GM18519 (cell line): Measurements from ENCODE around the gene DISP2.

Source experiments
- ATAC-seq: cut with Tn5 transposase; IDR thresholded peaks from one replicate; pipeline ENCODE4 v1.9.1; 2021; ENCODE audit warnings: mild to moderate bottlenecking, moderate library complexity; ENCODE audit not compliant: unreplicated experiment, low FRiP score

Gene DISP2

GRCh38 chr15:40416056-40416455, 58.0 kb downstream of the DISP2 start:
- ATAC-seq: no peak

DNA sequence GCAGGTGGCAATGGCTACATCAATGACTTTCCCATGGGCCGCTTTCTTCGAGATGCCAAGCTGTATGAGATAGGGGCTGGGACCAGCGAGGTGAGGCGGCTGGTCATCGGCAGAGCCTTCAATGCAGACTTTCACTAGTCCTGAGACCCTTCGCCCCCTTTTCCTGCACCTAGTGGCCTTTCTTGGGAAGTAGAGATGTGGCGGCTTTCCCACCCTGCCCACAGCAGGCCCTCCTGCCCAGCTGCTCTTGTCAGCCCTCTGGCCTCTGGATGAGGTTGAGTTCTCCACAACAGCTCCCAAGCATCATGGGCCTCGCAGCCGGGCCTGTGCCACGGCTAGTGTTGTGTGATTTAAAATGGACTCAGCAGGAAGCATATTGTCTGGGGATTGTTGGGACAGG, 60.1 kb downstream of the DISP2 start:
- no peak for ATAC-seq

- ATAC-seq: no peak
These were observed 62.2 kb downstream of the DISP2 start for GRCh38 chr15:40420071-40420713.

DNA sequence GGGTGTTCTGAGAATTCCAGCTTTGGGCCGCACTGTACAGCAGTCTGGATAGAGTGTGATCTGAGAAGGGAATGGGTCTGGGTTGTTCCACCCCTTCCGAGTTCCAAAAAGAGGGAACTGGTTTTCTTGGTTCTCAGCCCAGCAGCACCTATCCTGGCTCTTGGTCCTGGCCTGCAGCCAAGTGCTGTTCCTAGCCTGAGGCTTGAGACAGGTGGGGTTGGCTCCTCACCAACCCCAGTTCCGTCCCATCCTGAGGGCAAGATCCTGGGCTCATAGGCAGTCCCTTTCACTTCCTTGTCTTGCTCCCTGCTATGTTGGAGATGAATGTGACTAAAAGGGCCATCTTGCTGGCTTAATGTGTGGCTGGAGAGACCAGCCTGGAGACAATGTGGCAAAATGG, 62.8 kb downstream of the DISP2 start:
- ATAC-seq: no peak

DNA sequence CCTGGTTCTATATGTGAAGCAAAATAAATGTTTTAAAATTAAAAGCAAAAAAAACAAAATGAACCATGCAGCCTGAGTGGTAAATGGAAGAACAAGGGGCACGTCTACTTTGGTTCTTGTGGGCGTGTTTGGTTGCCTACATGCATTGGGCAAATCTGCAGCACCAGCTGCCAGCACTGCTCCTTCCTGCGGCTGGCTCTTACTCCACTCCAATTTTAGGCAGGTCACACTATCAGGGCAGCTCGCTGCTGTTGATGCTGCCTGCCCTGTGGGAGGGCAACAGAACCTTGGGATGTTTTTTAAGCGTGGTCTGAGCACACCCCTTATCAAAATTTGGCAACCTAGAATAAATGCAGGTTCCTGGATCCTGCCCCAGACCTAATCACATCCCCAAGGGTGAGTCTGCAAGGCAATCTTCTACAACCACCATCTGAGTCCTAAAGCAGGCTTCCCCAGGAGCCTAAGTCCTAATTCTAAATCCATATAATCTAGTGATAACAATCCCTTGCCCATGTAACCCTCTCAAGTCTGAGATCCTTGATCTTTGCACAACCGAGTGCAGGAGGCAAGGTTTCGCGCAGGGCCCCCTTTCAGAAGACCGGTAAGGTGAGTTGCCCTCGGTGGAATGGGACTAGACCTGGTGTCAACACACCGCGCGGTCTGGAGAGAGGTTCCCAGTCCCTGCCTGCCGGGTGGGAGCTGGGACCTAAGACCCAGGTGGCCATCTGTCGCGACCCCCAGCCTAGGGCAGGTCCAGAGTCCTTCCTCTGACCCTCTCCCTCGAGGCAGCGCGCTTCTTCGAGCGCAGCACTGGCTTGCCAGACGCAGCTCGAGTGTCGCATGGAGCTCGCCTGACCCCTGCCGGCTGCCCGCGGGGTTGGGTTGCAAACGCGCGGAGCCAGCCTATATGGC, 63.5 kb downstream of the DISP2 start:
- no peak for ATAC-seq

DNA sequence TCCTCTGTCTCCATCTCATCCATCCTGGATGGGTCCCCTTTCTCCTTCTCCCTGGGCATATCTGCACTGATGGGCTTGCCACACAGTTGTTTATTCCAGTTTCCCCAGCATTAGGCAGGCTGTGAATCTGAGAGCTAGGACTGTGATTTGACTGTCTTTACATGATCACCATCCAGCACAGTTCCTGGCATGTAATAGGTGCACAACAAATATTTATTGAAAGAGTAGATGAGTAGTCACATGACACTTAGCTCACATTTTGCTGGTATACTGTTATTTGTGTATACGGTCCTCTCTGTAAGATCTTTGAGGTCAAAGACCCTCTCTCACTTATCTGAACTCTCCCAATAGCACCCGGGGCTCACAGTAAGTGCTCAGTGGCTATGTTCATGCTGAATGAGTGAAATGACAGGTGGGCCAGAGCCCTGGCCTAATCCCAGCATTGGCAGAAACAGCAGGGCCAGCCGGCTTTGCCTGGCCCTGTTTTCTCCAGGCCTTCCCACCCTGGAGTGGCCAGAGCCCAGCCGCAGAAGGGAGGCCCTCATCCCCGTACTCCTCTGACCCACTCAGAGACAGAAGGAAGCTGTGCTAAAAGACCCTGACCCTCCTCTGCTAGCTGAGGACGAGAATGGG, 66.6 kb downstream of the DISP2 start:
- no peak for ATAC-seq

- no peak for ATAC-seq
These were observed 67.7 kb downstream of the DISP2 start for GRCh38 chr15:40425681-40426080.

- no peak for ATAC-seq
These were observed 69.2 kb downstream of the DISP2 start for GRCh38 chr15:40427188-40427587.

DNA sequence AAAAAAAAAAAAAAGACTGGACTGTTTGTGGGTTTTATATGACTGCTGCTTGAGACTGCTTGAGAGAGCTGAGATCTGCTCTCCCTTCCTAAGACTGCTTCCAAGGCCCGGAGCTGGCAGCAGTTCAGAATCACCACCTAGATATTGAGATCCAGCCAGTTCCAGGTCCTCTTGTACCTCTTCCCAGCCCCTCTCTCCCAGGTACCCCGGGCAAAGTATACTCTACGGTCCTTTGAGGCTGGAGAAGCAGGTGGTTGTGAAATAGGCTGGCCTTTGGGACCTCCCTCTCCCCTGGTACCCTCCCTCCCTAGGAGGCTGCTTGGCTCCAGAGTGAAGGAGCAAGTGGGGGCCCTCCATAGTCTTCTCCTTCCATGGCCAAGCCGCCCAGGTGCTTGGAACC, 70.2 kb downstream of the DISP2 start:
- ATAC-seq: no peak
